ENCODE data around the gene WRAP73.
"Not testable (repeated sequence)": the region's sequence is repeated elsewhere in the genome, so short reads cannot be mapped to it uniquely, and the experiment has no call there.

Gene WRAP73

GRCh38 chr1:3628445-3628844 is 21.5 kb downstream of the WRAP73 start:
- no peak overlapping the region for H3K4me3 ChIP-seq (ENCODE audit: low read length)
- TF ChIP-seq CTCF (conservative IDR thresholded peaks at IDR 0.05; ENCODE audit: low read length), result no peak
- DNase-seq (ENCODE audit: low read depth), result no peak

GRCh38 chr1:3627515-3628253 is 22.2 kb downstream of the WRAP73 start:
- H3K4me3 ChIP-seq (ENCODE audit: low read length), result no peak overlapping the region
- TF ChIP-seq CTCF (conservative IDR thresholded peaks at IDR 0.05; ENCODE audit: low read length), result no peak
- DNase-seq (ENCODE audit: low read depth), result no peak

- peak overlapping the region; percentile 70 for H3K4me3 ChIP-seq (ENCODE audit: low read length)
- no peak for TF ChIP-seq CTCF (conservative IDR thresholded peaks at IDR 0.05; ENCODE audit: low read length)
- no peak for DNase-seq (ENCODE audit: low read depth)
These were observed 23.9 kb downstream of the WRAP73 start for GRCh38 chr1:3626025-3626424.

- DNase-seq (ENCODE audit: low read depth), result peak; percentile 27
- no peak for TF ChIP-seq CTCF (conservative IDR thresholded peaks at IDR 0.05; ENCODE audit: low read length)
These were observed 24.6 kb downstream of the WRAP73 start for GRCh38 chr1:3625151-3625907.

GRCh38 chr1:3624200-3625136 is 25.4 kb downstream of the WRAP73 start, which contains the start of gene TPRG1L:
TPRG1L (plus strand) TSS chr1:3625015; CDS start chr1:3625073, 58 bp downstream.
- H3K4me3 ChIP-seq (ENCODE audit: low read length), result peak within 1 kb of the TSS; percentile 86
- DNase-seq (ENCODE audit: low read depth), result peak; percentile 92
- TF ChIP-seq CTCF (conservative IDR thresholded peaks at IDR 0.05; ENCODE audit: low read length), result no peak

More at GRCh38 chr1:3625151-3625907, 24.6 kb downstream of the WRAP73 start:
- H3K4me3 ChIP-seq (ENCODE audit: low read length), result peak overlapping the region; percentile 70

GRCh38 chr1:3623441-3624199 is 26.3 kb downstream of the WRAP73 start:
- H3K4me3 ChIP-seq (ENCODE audit: low read length), result peak overlapping the region; percentile 86
- no peak for DNase-seq (ENCODE audit: low read depth)
- no peak for TF ChIP-seq CTCF (conservative IDR thresholded peaks at IDR 0.05; ENCODE audit: low read length)

GRCh38 chr1:3622102-3622501 is 27.8 kb downstream of the WRAP73 start:
- not testable (repeated sequence) for H3K4me3 ChIP-seq (ENCODE audit: low read length); DNase-seq (ENCODE audit: low read depth)
